Kidney (tissue), 14 donors: ENCODE measurements around the gene MEGF11. TPM values are rescaled to one million over a fixed set of nuclear protein-coding genes. Genes with fewer than 3 reads are reported as not detected.

Source experiments
- DNase-seq, 5 donors: peaks; one replicate each; pipeline ENCODE4 v3.0.0-alpha.2; 2013 to 2020
- FAIRE-seq: peaks from 2 replicates; lab custom pipeline; 2012; peaks lifted over from hg19 to GRCh38; lab: Jason Lieb, UNC
- H3K27ac ChIP-seq, 2 donors: one replicate each; pipeline ENCODE4 v1.7.0; 2013; ENCODE audit warnings: low read depth in 2 of 2, low read length in 2 of 2, inconsistent platforms in 1 of 2
- H3K27me3 ChIP-seq: one replicate; pipeline ENCODE4 v1.7.1; 2013; ENCODE audit warnings: low read length, inconsistent platforms; ENCODE audit not compliant: control insufficient read depth, insufficient read depth
- H3K36me3 ChIP-seq, 3 donors: one replicate each; pipeline versions ENCODE4 v1.7.0 to v1.7.1; 2013; ENCODE audit warnings: low read length in 3 of 3, control low read depth in 1 of 3, inconsistent platforms in 1 of 3; ENCODE audit not compliant: insufficient read depth in 3 of 3, control insufficient read depth in 2 of 3
- H3K4me1 ChIP-seq, 3 donors: one replicate each; pipeline versions ENCODE4 v1.7.0 to v1.7.1; 2013; ENCODE audit warnings: low read length in 3 of 3, inconsistent platforms in 1 of 3, low read depth in 1 of 3; ENCODE audit not compliant: control insufficient read depth in 2 of 3, insufficient read depth in 2 of 3
- H3K4me3 ChIP-seq, 3 donors: one replicate each; pipeline versions ENCODE4 v1.7.0 to v1.8.1; 2013; ENCODE audit warnings: low read length in 3 of 3, control low read depth in 1 of 3, inconsistent platforms in 1 of 3
- H3K9ac ChIP-seq, 3 donors: one replicate each; pipeline versions ENCODE4 v1.7.0 to v1.7.1; 2013; ENCODE audit warnings: low read length in 3 of 3, control low read depth in 1 of 3, inconsistent platforms in 1 of 3
- H3K9me3 ChIP-seq, 3 donors: one replicate each; pipeline versions ENCODE4 v1.7.0 to v1.7.1; 2013; ENCODE audit warnings: low read length in 3 of 3, control low read depth in 1 of 3, inconsistent platforms in 1 of 3; ENCODE audit not compliant: control insufficient read depth in 2 of 3, insufficient read depth in 1 of 3
- CTCF ChIP-seq: IDR thresholded peaks from 3 replicates; pipeline ENCODE4 v1.5.1; 2012; ENCODE audit warnings: mild to moderate bottlenecking, moderate library complexity, borderline replicate concordance; ENCODE audit not compliant: insufficient read depth; ENCODE audit errors: extremely low read depth
- intact Hi-C: fragments of 100-400 bp; cut with DNase I; formaldehyde crosslinking; loops from one replicate; pipeline ENCODE4 v1.11.1; 2022
- polyA plus RNA-seq: library from polyadenylated mRNA; stranded (reverse); fragments of 350-450 nt; fragmentation: Illumina TruSeq; extraction: RNeasy Lipid Tissue Mini Kit (QIAGEN cat#74804); gene quantifications from one replicate; pipeline ENCODE4 v1.2.3, GENCODE V29; 2014; ENCODE audit warnings: low read depth, low replicate concordance; ENCODE audit not compliant: insufficient read depth
- total RNA-seq: library from RNA; stranded (reverse); fragmentation: NEBNext Ultra II Directional; extraction: Animal tissue kit (Norgen Biotek cat#: 25700); gene quantifications from one replicate; pipeline ENCODE4 v1.2.1, GENCODE V29; 2021
- donor health status: control.
- donor health status: control.
- donor health status: control.
- donor health status: control.
- donor health status: control.
- donor health status: DM: yes; HTN: yes; CAD: no.
- donor health status: Normal renal cell carcinoma (clear cell type).

Gene MEGF11
- total and polyA plus RNA-seq, 2 donors from 2014 or later, result 10.4 to 41.8 TPM

- DNase-seq, result peak in 2 of 5 donors; percentile 63 to 75
- Histone ChIP-seq H3K36me3 (no peaks in the 10 kb centered on the region), H3K4me3 (no peak overlapping the region), H3K4me1 (peaks cover 0 to 7% (median 0%) of the 10 kb centered on the region in 3 donors), H3K9ac (no peak overlapping the region), H3K27me3 (no peaks in the 10 kb centered on the region), H3K27ac (no peak overlapping the region), H3K9me3 (no peaks in the 10 kb centered on the region)
- peak; percentile 97 for FAIRE-seq
- peak; percentile 53 for TF ChIP-seq CTCF
- intact Hi-C loops, result no loop called here
Measured at GRCh38 chr15:66287461-66288057, 34.0 kb upstream of the MEGF11 start.

GRCh38 chr15:66285533-66286280 is 32.2 kb upstream of the MEGF11 start:
- no peak overlapping the region for H3K27ac ChIP-seq
- no peak overlapping the region for H3K4me3 ChIP-seq
- no peak for TF ChIP-seq CTCF
- H3K9ac ChIP-seq, result no peak overlapping the region
- no peaks in the 10 kb centered on the region for H3K4me1 ChIP-seq
- no peaks in the 10 kb centered on the region for H3K27me3 ChIP-seq
- FAIRE-seq (no peak), DNase-seq (peak in 1 of 5 donors; percentile 21)
- intact Hi-C loops, result no loop called here
- no peaks in the 10 kb centered on the region for H3K36me3 ChIP-seq
- no peaks in the 10 kb centered on the region for H3K9me3 ChIP-seq

GRCh38 chr15:66284271-66284670 is 30.7 kb upstream of the MEGF11 start:
- H3K27ac ChIP-seq, result no peak overlapping the region
- H3K9me3 ChIP-seq, result no peaks in the 10 kb centered on the region
- no peak overlapping the region for H3K4me3 ChIP-seq
- no peaks in the 10 kb centered on the region for H3K27me3 ChIP-seq
- FAIRE-seq, result no peak
- intact Hi-C loops, result no loop called here
- no peak for DNase-seq
- no peaks in the 10 kb centered on the region for H3K36me3 ChIP-seq
- TF ChIP-seq CTCF, result no peak
- H3K9ac ChIP-seq, result no peak overlapping the region
- H3K4me1 ChIP-seq, result no peaks in the 10 kb centered on the region
